ENCODE measurements around the gene PRR30.

PRR30 gene

GRCh38 chr2:27138111-27138510 is 1.1 kb downstream of the PRR30 start:
- Mint-ChIP-seq H3K4me3 (no peak overlapping the region), H3K4me1 (peaks cover 21% of the 10 kb centered on the region), H3K27ac (peak overlapping the region in 1 of 2 donors; percentile 79), H3K27me3 (peaks cover 4% of the 10 kb centered on the region), H3K9me3 (peaks cover 3% of the 10 kb centered on the region in 2 donors)
- no peak for DNase-seq
- no peak for ATAC-seq

DNA sequence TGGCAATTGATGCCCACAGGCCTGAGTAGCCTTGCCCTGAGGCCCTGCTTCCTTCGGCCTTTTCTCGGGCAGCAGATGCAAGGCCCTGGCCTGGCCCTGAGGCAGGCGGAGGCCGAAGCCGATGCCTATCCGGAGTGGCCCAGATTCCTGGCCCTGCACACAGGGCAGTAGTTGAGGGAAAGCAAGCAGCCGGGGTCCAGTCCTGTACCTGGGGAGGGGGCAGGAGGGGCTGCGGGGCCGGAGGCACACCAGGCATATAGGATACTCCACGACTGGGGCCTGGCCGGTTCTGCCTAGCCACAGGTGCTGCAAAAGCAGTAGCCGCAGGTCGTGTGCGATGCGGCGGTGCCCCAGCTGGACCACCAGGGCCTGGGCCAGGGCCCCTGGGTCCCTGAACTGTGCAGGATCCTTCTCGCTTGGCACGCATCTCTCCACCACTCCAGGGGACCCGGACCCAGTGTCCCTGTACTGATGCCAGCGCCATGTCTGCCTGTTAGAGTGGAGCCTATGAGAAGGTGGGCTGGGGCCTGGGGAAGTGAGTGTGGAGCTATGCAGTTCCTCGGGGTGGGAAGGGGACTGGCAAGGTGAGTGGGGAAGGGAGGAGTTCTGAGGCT is 1.8 kb downstream of the PRR30 start:
- Mint-ChIP-seq H3K4me3 (no peak overlapping the region), H3K4me1 (peaks cover 28% of the 10 kb centered on the region), H3K27me3 (no peaks in the 10 kb centered on the region), H3K27ac (no peak overlapping the region), H3K9me3 (no peaks in the 10 kb centered on the region)
- ATAC-seq, result no peak
- DNase-seq, result no peak

DNA sequence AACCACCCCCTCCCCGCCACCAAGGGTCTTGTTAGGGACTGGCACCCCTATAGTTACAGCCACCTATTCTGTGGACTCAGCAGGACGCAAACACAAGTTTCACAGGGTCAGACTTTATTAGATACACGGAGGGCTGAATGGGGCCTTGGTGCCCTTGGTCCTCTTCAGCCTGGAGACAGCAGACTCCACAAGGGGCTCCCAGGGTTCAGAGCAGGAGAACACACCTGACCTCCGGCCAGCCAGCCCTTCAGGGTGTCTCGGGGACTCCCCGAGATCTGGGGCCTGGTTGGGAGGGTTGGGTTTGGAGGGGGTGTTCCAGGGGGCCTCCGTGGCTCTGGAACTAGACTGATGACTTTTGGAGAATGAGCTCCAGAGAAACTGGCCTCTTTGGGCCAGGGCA is 2.5 kb downstream of the PRR30 start:
- no peak overlapping the region for H3K4me3 Mint-ChIP-seq

GRCh38 chr2:27135478-27135955 is 3.7 kb downstream of the PRR30 start:
- Mint-ChIP-seq H3K9me3 (no peaks in the 10 kb centered on the region), H3K27ac (peak overlapping the region in 1 of 2 donors; percentile 99), H3K27me3 (no peaks in the 10 kb centered on the region), H3K4me1 (peaks cover 46% of the 10 kb centered on the region), H3K4me3 (peak overlapping the region; percentile 81 to 94)
- DNase-seq, result no peak
- no peak for ATAC-seq

More for the DNA sequence above, 2.5 kb downstream of the PRR30 start:
- Mint-ChIP-seq H3K4me1 (peaks cover 34% of the 10 kb centered on the region), H3K27me3 (no peaks in the 10 kb centered on the region), H3K27ac (no peak overlapping the region), H3K9me3 (no peaks in the 10 kb centered on the region)
- DNase-seq (no peak), ATAC-seq (no peak)

- Mint-ChIP-seq H3K27ac (peak overlapping the region; percentile 14 to 99), H3K4me1 (peaks cover 50% of the 10 kb centered on the region), H3K4me3 (peak overlapping the region; percentile 81 to 94), H3K27me3 (no peaks in the 10 kb centered on the region), H3K9me3 (no peaks in the 10 kb centered on the region)
- DNase-seq, result no peak
- ATAC-seq, result no peak
Observed at GRCh38 chr2:27134781-27135477, 4.3 kb downstream of the PRR30 start.

- ATAC-seq (peak; percentile 94), DNase-seq (peak; percentile 99)
- peak within 1 kb of the TSS; percentile 96 to 99 for H3K27ac Mint-ChIP-seq
- peak within 1 kb of the TSS; percentile 81 to 94 for H3K4me3 Mint-ChIP-seq
- no peaks in the 10 kb centered on the region for H3K9me3 Mint-ChIP-seq
- H3K4me1 Mint-ChIP-seq, result peaks cover 50% of the 10 kb centered on the region
- no peaks in the 10 kb centered on the region for H3K27me3 Mint-ChIP-seq
Observed at GRCh38 chr2:27133905-27134780, 5.1 kb downstream of the PRR30 start, which contains the start of gene PREB. PREB (minus strand) TSS chr2:27134636; CDS start chr2:27134421, 215 bp downstream.

DNA sequence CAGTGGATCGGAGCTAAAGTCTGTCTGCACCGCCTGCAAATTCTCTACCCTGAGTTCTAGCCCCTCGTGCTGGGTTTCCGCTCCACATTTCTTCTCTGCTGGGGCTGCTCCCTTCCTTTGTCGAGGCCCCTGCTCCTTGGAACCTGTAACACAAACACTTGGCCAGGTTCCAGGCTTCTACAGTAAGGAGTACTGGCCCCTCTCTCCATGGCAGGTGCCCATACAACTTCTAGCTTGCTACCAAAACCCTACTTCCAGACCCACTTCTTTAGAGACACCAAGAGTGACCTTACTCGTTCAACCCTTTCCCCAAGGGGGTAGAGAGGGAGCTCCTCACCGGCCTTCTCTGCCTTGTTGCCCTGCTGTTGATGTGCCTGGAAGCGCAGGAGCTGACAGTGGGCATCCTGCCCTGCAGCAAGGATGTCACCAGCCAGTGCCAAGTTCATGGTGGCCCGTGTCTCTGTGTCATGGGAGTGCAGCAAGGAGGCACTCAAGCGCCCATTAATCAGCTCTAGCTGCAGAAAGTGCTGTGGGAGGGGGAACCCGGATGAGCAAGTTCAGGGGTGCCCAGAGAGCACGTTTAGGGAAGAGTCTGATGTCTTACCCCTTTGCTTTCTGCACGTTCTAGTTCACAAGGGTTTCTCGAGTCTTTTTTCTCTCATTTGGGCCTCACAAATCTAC is 5.9 kb downstream of the PRR30 start:
- Mint-ChIP-seq H3K27me3 (no peaks in the 10 kb centered on the region), H3K27ac (peak overlapping the region; percentile 89 to 99), H3K4me3 (peak overlapping the region; percentile 81 to 94), H3K4me1 (peaks cover 50% of the 10 kb centered on the region), H3K9me3 (no peaks in the 10 kb centered on the region)
- ATAC-seq (peak; percentile 18), DNase-seq (peak; percentile 14 to 31)

GRCh38 chr2:27131429-27131828 is 7.8 kb downstream of the PRR30 start:
- DNase-seq (no peak), ATAC-seq (no peak)
- peaks cover 50% of the 10 kb centered on the region for H3K4me1 Mint-ChIP-seq
- no peak overlapping the region for H3K4me3 Mint-ChIP-seq
- no peaks in the 10 kb centered on the region for H3K9me3 Mint-ChIP-seq
- H3K27ac Mint-ChIP-seq, result no peak overlapping the region
- no peaks in the 10 kb centered on the region for H3K27me3 Mint-ChIP-seq

DNA sequence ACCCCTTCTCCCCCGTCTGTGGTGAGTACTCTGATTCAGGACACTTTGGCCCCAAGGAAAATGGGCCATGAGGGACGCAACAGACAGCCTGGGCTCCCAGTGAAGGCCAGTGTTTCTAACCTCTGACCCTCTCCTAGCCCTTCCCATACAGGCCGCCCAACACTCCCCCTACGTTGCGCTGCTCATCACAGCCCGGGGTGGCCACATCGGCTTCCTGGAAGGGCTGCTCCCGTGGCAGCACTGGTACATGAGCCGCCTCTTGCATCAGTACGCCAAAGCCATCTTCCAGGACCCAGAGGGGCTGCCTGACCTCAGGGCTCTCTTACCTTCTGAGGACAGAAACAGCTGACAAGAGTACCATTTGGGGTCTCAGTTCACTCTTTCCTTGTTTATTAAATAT is 8.8 kb downstream of the PRR30 start:
- Mint-ChIP-seq H3K27me3 (no peaks in the 10 kb centered on the region), H3K4me3 (no peak overlapping the region), H3K9me3 (no peaks in the 10 kb centered on the region), H3K4me1 (peaks cover 48% of the 10 kb centered on the region), H3K27ac (no peak overlapping the region)
- ATAC-seq (no peak), DNase-seq (no peak)

DNA sequence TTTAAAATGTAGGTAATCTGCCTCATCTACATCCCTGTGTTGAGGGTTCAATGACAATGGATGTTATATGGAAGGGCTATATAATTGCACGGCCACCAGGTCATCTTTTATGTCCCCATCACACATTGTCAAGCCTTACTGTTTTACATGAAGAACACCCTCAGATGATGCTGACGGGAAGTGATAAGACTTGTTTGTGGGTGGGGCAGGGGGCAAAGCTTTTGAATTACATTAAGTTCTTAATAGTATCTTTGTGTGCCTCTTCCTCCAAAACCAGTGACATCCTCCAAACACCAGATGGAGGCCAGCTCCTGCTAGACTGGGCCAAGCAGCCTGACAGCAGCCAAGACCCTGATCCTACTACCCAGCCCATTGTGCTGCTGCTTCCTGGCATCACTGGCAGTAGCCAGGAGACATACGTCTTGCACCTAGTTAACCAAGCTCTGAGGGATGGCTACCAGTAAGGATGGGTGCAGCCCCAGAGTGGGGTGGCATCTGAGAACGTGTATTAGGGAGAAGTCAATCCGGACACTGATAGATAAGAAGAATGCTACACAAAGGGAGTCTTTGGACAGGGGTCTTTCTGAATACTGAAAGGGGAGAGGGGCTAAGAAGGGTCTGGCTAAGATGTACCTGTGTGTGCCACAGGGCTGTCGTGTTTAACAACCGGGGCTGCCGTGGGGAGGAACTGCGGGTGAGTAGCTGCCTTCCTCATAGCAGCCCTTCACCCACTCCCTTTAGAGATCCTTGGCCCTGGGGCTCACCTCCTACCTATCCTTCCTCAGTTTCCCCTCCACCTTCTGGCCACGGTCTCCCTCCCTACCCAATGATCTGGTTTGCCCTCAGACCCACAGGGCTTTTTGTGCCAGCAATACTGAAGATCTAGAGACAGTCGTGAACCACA is 10.3 kb downstream of the PRR30 start:
- Mint-ChIP-seq H3K4me1 (peaks cover 42% of the 10 kb centered on the region), H3K27ac (no peak overlapping the region), H3K4me3 (no peak overlapping the region), H3K27me3 (no peaks in the 10 kb centered on the region), H3K9me3 (no peaks in the 10 kb centered on the region)
- DNase-seq (no peak), ATAC-seq (no peak)

DNA sequence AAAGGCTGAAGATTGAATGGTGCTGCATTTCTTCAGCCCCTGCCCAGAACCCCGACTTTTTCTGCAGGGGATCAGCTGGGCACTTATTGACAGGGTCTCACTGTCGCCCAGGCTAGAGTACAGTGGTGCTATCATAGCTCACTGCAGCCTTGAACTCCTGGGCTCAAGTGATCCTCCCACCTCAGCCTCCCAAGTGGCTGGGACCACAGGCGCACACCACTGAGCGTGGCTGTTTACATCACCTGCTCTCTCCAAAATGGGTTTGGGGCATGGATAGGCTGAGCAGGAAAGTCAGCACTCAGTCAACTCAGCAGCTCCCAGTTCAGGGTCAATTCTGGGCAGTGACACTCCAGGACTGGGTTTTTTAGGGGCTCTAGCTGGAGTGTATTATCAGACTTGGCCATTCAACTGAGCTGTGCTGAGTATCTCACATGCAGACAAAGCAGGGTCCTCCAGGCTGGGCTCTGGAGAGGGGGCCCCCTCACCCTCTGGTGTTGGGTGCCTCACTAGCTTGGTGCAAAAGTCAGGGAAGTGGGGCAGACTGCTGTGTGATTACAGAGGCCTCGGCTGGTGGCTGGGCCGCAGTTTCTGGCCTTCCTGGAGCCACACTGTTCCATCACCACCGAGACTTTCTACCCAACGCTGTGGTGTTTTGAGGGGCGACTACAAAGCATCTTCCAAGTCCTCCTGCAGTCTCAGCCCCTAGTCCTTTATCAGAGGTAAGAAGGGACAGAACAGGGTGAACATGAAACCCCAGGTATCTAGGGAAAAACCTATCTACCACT is 11.1 kb downstream of the PRR30 start:
- H3K27me3 Mint-ChIP-seq, result peaks cover 1% of the 10 kb centered on the region
- H3K9me3 Mint-ChIP-seq, result no peaks in the 10 kb centered on the region
- ATAC-seq (no peak), DNase-seq (no peak)
- no peak overlapping the region for H3K4me3 Mint-ChIP-seq
- H3K4me1 Mint-ChIP-seq, result peaks cover 41% of the 10 kb centered on the region
- H3K27ac Mint-ChIP-seq, result no peak overlapping the region

GRCh38 chr2:27126252-27126710 is 12.9 kb downstream of the PRR30 start:
- peaks cover 26% of the 10 kb centered on the region for H3K4me1 Mint-ChIP-seq
- H3K9me3 Mint-ChIP-seq, result no peaks in the 10 kb centered on the region
- H3K27me3 Mint-ChIP-seq, result peaks cover 19% of the 10 kb centered on the region
- H3K27ac Mint-ChIP-seq, result no peak overlapping the region
- no peak overlapping the region for H3K4me3 Mint-ChIP-seq
- ATAC-seq (no peak), DNase-seq (no peak)

GRCh38 chr2:27125104-27125503 is 14.1 kb downstream of the PRR30 start:
- peaks cover 15% of the 10 kb centered on the region for H3K4me1 Mint-ChIP-seq
- no peak overlapping the region for H3K27ac Mint-ChIP-seq
- DNase-seq (no peak), ATAC-seq (no peak)
- H3K4me3 Mint-ChIP-seq, result no peak overlapping the region
- H3K27me3 Mint-ChIP-seq, result peaks cover 29% of the 10 kb centered on the region
- no peaks in the 10 kb centered on the region for H3K9me3 Mint-ChIP-seq
